OCI-LY3 (cell line): ENCODE results near the gene ASPRV1.

ENCODE experiments used
- CTCF ChIP-seq: fragments of 200-600, 300-600 bp; sonication (generic); IDR thresholded peaks from 2 replicates; pipeline ENCODE4 v1.5.1; 2014; ENCODE audit warnings: antibody characterized with exemption, low read length, low read depth
- EZH2phosphoT487 ChIP-seq: fragments of 200-600 bp; shearing (Covaris generic); IDR thresholded peaks from 2 replicates; pipeline ENCODE4 v1.6.1; 2018; ENCODE audit warnings: antibody characterized with exemption, mixed run types, low read depth

GRCh38 chr2:70006447-70006784 is 45.0 kb upstream of the ASPRV1 start:
- TF ChIP-seq CTCF (no peak), EZH2phosphoT487 (no peak)
